SU-DHL-6 (cell line): ENCODE results near the gene KDM4B.

ENCODE experiments used
- H2AFZ ChIP-seq: fragments of 200-600 bp; sonication (generic); 2 replicates; pipeline ENCODE4 v1.6.1; 2014; ENCODE audit warnings: low read depth, mild to moderate bottlenecking, moderate library complexity, mixed read lengths, antibody characterized with exemption, low read length; ENCODE audit not compliant: severe bottlenecking
- H3F3A ChIP-seq: fragments of 200-600 bp; shearing (Covaris generic); 2 replicates; pipeline ENCODE4 v1.6.0; 2016; ENCODE audit warnings: antibody characterized with exemption, mild to moderate bottlenecking; ENCODE audit not compliant: insufficient read depth
- H3K27ac ChIP-seq: fragments of 200-600 bp; sonication (generic); 2 replicates; pipeline ENCODE4 v1.5.1; 2016; ENCODE audit warnings: low read depth, mild to moderate bottlenecking, low read length, moderate library complexity, mixed read lengths
- H3K27me3 ChIP-seq: fragments of 200-600 bp; sonication (generic), shearing (Covaris generic); 2 replicates; pipeline ENCODE4 v1.6.0; 2014; ENCODE audit warnings: mild to moderate bottlenecking, low read length
- H3K36me3 ChIP-seq: fragments of 200-600 bp; sonication (generic); 2 replicates; pipeline ENCODE4 v1.6.1; 2014; ENCODE audit warnings: mild to moderate bottlenecking, low read length, mixed read lengths
- H3K4me2 ChIP-seq: fragments of 300-600, 200-600 bp; shearing (Covaris generic), sonication (generic); 2 replicates; pipeline ENCODE4 v1.6.0; 2014; ENCODE audit warnings: low read length, low read depth, mild to moderate bottlenecking; ENCODE audit not compliant: poor library complexity, severe bottlenecking
- H3K4me3 ChIP-seq: fragments of 200-600 bp; sonication (generic); 2 replicates; pipeline ENCODE4 v1.5.1; 2014; ENCODE audit warnings: antibody characterized with exemption, low read length, mild to moderate bottlenecking, mixed read lengths; ENCODE audit not compliant: insufficient read depth, poor library complexity, severe bottlenecking
- H3K79me2 ChIP-seq: fragments of 200-600 bp; sonication (generic); 2 replicates; pipeline ENCODE4 v1.6.1; 2014; ENCODE audit warnings: mild to moderate bottlenecking, low read length, moderate library complexity; ENCODE audit not compliant: insufficient read depth
- H3K9ac ChIP-seq: fragments of 200-600 bp; sonication (generic); 2 replicates; pipeline ENCODE4 v1.7.0; 2014; ENCODE audit warnings: mild to moderate bottlenecking, low read length
- H3K9me2 ChIP-seq: fragments of 200-600 bp; sonication (generic); replicated peaks from 2 replicates; pipeline ENCODE4 v1.6.1; 2014; ENCODE audit warnings: low read length; ENCODE audit not compliant: insufficient read depth
- H3K9me3 ChIP-seq: fragments of 200-600 bp; sonication (generic); 2 replicates; pipeline ENCODE4 v1.6.1; 2014; ENCODE audit warnings: low read length, mixed read lengths; ENCODE audit not compliant: insufficient read depth
- H4K20me1 ChIP-seq: fragments of 200-600 bp; sonication (generic); 2 replicates; pipeline ENCODE4 v1.6.1; 2014; ENCODE audit warnings: low read depth, mild to moderate bottlenecking, antibody characterized with exemption, low read length, moderate library complexity, mixed read lengths
- EZH2phosphoT487 ChIP-seq: fragments of 200-600 bp; sonication (generic), shearing (Covaris generic); conservative IDR thresholded peaks from 2 replicates; pipeline ENCODE4 v1.6.1; 2018; ENCODE audit warnings: mild to moderate bottlenecking, antibody characterized with exemption, low read length, moderate library complexity, mixed read lengths
- TF ChIP-seq, protein P1 (sequence below): fragments of 200-600 bp; sonication (generic); IDR thresholded peaks from one replicate; pipeline ENCODE4 v1.5.1; 2017; ENCODE audit warnings: antibody characterized with exemption, mild to moderate bottlenecking, low read length, moderate library complexity; ENCODE audit not compliant: insufficient read depth, poor library complexity, severe bottlenecking

The KDM4B gene

DNA sequence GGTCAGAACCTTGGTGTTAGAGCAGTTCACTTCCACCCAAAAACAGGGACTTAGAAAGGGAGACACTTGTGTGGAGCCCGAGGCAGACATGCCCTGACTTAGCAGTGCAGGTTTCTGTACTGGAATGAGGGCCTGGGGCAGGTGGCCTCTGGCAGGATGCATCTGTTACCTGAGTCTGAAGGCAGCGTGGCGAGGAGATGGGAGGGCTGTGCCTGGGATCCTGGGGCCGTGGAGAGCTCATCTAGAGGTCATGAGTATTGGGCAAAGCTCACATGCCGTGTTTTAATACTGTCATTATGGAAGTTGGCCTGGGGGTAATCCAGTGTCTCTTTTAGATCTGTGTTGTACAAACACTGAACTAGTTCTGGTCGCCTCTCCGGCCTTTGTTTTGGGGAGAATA is 21.4 kb downstream of the KDM4B start:
- H3K9ac ChIP-seq: no peak overlapping the region
- H2AFZ ChIP-seq: no peak overlapping the region
- H3K9me3 ChIP-seq: no peaks in the 10 kb centered on the region
- no peak overlapping the region for H3K4me3 ChIP-seq
- no peaks in the 10 kb centered on the region for H3K27me3 ChIP-seq
- no peak overlapping the region for H3K4me2 ChIP-seq
- H3F3A ChIP-seq: no peaks in the 10 kb centered on the region
- no peak overlapping the region for H3K27ac ChIP-seq
- H3K9me2 ChIP-seq: no peaks in the 10 kb centered on the region
- TF ChIP-seq, protein P1, sequence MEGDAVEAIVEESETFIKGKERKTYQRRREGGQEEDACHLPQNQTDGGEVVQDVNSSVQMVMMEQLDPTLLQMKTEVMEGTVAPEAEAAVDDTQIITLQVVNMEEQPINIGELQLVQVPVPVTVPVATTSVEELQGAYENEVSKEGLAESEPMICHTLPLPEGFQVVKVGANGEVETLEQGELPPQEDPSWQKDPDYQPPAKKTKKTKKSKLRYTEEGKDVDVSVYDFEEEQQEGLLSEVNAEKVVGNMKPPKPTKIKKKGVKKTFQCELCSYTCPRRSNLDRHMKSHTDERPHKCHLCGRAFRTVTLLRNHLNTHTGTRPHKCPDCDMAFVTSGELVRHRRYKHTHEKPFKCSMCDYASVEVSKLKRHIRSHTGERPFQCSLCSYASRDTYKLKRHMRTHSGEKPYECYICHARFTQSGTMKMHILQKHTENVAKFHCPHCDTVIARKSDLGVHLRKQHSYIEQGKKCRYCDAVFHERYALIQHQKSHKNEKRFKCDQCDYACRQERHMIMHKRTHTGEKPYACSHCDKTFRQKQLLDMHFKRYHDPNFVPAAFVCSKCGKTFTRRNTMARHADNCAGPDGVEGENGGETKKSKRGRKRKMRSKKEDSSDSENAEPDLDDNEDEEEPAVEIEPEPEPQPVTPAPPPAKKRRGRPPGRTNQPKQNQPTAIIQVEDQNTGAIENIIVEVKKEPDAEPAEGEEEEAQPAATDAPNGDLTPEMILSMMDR: no peak
- TF ChIP-seq EZH2phosphoT487: no peak
- H4K20me1 ChIP-seq: no peaks in the 10 kb centered on the region
- H3K79me2 ChIP-seq: peaks cover 12% of the 10 kb centered on the region; the same call in 1 of the 2 replicates
- H3K36me3 ChIP-seq: no peaks in the 10 kb centered on the region

DNA sequence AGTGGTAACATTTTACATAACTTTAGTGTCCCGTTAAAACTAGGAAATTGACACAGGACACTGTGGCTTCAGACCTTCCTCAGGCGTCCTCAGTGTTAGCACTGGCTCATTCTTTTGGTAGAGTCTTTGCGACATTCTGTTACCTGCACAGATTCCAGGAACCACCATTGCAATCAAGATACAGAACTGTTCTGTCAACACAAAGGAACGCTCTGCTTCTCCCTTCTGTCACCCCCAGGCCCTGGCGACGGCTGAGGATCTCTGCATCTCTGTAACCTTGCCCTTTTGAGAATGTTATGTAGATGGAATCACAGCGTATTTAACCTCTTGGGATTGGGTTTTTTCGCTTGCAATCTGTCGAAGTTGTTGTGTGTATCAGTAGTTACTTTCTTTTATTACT is 22.6 kb downstream of the KDM4B start:
- Histone ChIP-seq H3K36me3 (no peaks in the 10 kb centered on the region), H3K27ac (no peak overlapping the region), H3K9me2 (no peaks in the 10 kb centered on the region), H3K79me2 (peaks cover 15% of the 10 kb centered on the region; the same call in 1 of the 2 replicates), H3K27me3 (no peaks in the 10 kb centered on the region), H3K9me3 (no peaks in the 10 kb centered on the region), H4K20me1 (no peaks in the 10 kb centered on the region), H3K4me2 (no peak overlapping the region), H3K4me3 (no peak overlapping the region), H3K9ac (no peak overlapping the region), H3F3A (no peaks in the 10 kb centered on the region), H2AFZ (no peak overlapping the region)
- TF ChIP-seq, protein P1: no peak
- TF ChIP-seq EZH2phosphoT487: no peak

DNA sequence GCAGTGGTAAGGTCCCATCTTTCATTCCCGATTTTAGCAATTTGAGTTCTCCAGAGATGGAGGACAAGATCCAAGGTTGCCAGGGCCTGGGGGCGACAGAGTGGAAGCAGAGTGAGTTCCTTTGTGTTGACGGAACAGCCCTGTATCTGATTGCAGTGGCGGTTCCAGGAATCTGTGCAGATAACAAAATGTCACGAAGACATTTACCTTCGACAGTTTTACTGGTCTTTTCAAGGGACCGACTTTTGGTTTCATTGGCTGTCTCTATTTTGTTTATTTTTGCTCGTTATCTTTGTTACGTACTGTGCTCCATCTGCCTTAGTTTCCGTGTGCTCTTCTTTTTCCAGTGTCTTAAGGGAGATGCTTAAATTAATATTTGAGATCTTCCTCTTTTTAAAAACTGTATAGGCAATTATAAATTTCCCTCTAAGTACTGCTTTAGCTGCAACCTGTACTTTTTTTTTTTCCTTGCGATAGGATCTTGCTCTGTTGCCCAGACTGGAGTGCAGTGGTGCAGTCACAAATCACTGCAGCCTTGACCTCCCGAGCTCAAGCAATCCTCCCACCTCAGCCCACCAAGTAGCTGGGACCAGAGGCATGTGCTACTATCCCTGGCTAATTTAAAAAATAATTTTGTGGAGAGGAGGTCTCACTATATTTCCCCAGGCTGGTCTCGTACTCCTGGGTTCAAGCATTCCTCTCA is 23.2 kb downstream of the KDM4B start:
- Histone ChIP-seq H2AFZ (no peak overlapping the region), H3K27me3 (no peaks in the 10 kb centered on the region), H3K9ac (no peak overlapping the region), H3F3A (no peaks in the 10 kb centered on the region), H4K20me1 (no peaks in the 10 kb centered on the region), H3K4me3 (no peak overlapping the region), H3K9me2 (no peaks in the 10 kb centered on the region), H3K79me2 (peaks cover 15% of the 10 kb centered on the region; the same call in 1 of the 2 replicates), H3K9me3 (no peaks in the 10 kb centered on the region), H3K4me2 (no peak overlapping the region), H3K27ac (no peak overlapping the region), H3K36me3 (no peaks in the 10 kb centered on the region)
- TF ChIP-seq, protein P1: no peak
- TF ChIP-seq EZH2phosphoT487: no peak
